Parathyroid adenoma (tissue), 2 donors: ENCODE data around the gene CNIH1.
A peak's percentile ranks its signal among the peaks of the same experiment; 100 is the strongest.

Experiments used
- H2AFZ ChIP-seq: fragments of 300-600 bp; sonication (generic); one replicate; pipeline ENCODE4 v1.7.0; 2017; ENCODE audit warnings: antibody characterized with exemption, mild to moderate bottlenecking
- H3K27ac ChIP-seq: fragments of 300-600 bp; sonication (generic); one replicate; pipeline ENCODE4 v1.7.0; 2017
- H3K27me3 ChIP-seq: fragments of 300-600 bp; sonication (generic); one replicate; pipeline ENCODE4 v1.7.0; 2017; ENCODE audit warnings: low read length; ENCODE audit not compliant: control insufficient read depth, insufficient read depth
- H3K36me3 ChIP-seq: fragments of 300-600 bp; sonication (generic); one replicate; pipeline ENCODE4 v1.7.0; 2017; ENCODE audit warnings: low read length; ENCODE audit not compliant: control insufficient read depth, insufficient read depth
- H3K4me1 ChIP-seq: fragments of 300-600 bp; sonication (generic); one replicate; pipeline ENCODE4 v1.7.0; 2017; ENCODE audit warnings: control low read depth
- H3K4me2 ChIP-seq: fragments of 300-600 bp; sonication (generic); one replicate; pipeline ENCODE4 v1.7.0; 2017; ENCODE audit warnings: low read length
- H3K4me3 ChIP-seq: fragments of 300-600 bp; sonication (generic); one replicate; pipeline ENCODE4 v1.7.0; 2017; ENCODE audit warnings: low read depth, low read length
- H3K79me2 ChIP-seq: fragments of 300-600 bp; sonication (generic); one replicate; pipeline ENCODE4 v1.7.0; 2017; ENCODE audit warnings: control low read depth
- H3K9ac ChIP-seq: fragments of 300-600 bp; sonication (generic); one replicate; pipeline ENCODE4 v1.7.0; 2017; ENCODE audit warnings: mild to moderate bottlenecking
- H3K9me3 ChIP-seq: fragments of 300-600 bp; sonication (generic); one replicate; pipeline ENCODE4 v1.7.0; 2017; ENCODE audit warnings: low read length; ENCODE audit not compliant: control insufficient read depth
- TF ChIP-seq, protein P1 (sequence below): fragments of 300-600 bp; sonication (generic); IDR thresholded peaks from one replicate; pipeline ENCODE4 v1.7.0; 2017; ENCODE audit warnings: antibody characterized with exemption, mild to moderate bottlenecking
- donor health status: primary hyperparathyroidism.

The CNIH1 gene

DNA sequence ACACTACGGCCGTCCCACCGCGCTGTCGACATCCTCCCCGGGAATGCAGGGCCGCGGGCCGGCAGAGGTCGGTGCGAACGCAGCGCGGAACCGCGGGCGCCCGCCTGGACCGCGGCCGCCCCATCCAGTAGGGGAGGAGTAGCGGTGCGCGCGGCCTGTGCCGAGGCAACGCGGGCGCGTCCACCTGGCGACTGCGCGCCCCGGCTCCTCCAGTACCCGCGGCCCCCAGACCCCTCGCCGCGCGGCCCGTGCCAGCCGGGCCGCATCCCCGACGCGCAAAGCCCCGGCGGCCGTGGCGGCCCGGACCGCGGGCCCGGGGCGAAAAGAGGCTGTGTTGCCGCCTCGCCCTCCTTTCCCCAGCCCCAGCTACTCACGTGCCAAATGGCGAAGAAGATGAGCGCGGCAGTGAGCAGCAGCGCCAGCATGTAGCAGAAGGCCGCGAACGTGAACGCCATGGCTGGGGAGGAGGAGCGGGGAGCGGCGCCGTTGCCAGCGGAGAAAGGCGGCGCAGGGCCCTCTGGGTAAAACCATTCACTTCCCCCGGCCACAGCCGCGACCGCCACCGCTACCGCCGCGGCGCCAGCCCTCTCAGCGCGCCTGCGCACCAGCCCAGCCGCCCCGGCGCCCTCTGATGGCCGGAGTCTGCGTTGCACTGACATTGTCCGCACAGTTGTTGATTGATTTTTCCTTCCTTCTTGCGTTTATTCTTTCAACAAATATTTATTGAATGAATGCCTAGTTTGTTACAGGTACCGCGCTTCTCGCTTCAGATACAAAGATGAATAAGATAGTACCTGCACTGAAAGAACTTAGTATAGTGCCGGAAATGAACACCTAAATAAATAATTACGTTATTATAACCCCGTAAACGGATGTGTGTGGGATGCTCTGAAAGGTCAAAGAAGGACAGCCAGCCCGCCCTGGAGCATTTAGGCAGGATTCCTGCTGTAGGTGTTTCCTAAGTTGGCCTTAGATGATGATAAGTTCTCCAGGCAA is at the start of gene CNIH1:
Gene CNIH1 (minus strand): TSS at position 502 of the 996 bp plus-strand sequence. CDS start 47 bp downstream, at position 455.
- H3K79me2 ChIP-seq, result peaks cover 32% of the 10 kb centered on the region
- H3K4me3 ChIP-seq, result peak within 1 kb of the TSS; percentile 66
- H3K9me3 ChIP-seq, result no peaks in the 10 kb centered on the region
- TF ChIP-seq, protein P1, sequence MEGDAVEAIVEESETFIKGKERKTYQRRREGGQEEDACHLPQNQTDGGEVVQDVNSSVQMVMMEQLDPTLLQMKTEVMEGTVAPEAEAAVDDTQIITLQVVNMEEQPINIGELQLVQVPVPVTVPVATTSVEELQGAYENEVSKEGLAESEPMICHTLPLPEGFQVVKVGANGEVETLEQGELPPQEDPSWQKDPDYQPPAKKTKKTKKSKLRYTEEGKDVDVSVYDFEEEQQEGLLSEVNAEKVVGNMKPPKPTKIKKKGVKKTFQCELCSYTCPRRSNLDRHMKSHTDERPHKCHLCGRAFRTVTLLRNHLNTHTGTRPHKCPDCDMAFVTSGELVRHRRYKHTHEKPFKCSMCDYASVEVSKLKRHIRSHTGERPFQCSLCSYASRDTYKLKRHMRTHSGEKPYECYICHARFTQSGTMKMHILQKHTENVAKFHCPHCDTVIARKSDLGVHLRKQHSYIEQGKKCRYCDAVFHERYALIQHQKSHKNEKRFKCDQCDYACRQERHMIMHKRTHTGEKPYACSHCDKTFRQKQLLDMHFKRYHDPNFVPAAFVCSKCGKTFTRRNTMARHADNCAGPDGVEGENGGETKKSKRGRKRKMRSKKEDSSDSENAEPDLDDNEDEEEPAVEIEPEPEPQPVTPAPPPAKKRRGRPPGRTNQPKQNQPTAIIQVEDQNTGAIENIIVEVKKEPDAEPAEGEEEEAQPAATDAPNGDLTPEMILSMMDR, result peak; percentile 98
- peak within 1 kb of the TSS; percentile 63 for H3K4me2 ChIP-seq
- peaks cover 8% of the 10 kb centered on the region for H3K4me1 ChIP-seq
- no peaks in the 10 kb centered on the region for H3K36me3 ChIP-seq
- peak within 1 kb of the TSS; percentile 90 for H2AFZ ChIP-seq
- peak within 1 kb of the TSS; percentile 77 for H3K27ac ChIP-seq
- no peak within 1 kb of the TSS for H3K9ac ChIP-seq
- no peaks in the 10 kb centered on the region for H3K27me3 ChIP-seq

DNA sequence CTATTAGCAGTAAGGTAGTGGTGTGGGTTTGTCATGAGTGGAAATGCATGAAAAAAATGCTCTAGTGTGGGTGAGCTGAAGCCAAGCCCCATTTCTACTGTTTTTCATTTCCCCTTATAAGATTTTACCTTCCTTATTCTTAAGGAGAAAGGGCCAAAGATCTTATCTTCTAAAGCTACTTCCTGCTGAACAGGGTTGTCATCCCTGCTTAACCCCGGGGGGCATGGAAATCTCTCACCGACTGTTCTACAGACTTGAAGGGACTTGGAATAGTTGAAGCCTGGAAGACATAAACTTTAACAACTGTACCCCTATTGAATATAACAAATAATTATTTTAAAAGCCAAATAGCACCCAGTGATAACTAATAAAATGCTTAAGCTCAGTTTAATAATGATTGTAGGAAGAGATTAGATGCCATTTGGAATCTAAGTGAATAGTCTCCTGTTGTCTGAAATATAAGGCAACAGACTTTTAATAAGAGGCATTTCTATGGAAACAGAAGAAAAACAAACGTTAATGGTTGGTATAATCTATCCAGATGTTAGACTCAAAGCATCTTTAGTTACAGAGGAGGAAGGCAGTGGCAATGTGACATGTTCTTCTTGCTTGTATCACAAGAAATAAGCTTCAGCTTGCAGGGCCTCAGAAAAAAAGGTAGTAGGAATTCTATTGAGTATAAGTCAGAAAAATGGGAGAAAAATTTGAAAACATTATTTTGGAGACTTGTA is 49.4 kb upstream of the CNIH1 start:
- H3K36me3 ChIP-seq, result no peaks in the 10 kb centered on the region
- peak overlapping the region; percentile 55 for H2AFZ ChIP-seq
- H3K4me2 ChIP-seq, result no peak overlapping the region
- H3K9me3 ChIP-seq, result no peaks in the 10 kb centered on the region
- peaks cover 9% of the 10 kb centered on the region for H3K4me1 ChIP-seq
- H3K27ac ChIP-seq, result no peak overlapping the region
- TF ChIP-seq, protein P1, result no peak
- no peaks in the 10 kb centered on the region for H3K27me3 ChIP-seq
- no peak overlapping the region for H3K4me3 ChIP-seq
- H3K9ac ChIP-seq, result no peak overlapping the region
- H3K79me2 ChIP-seq, result peaks cover 22% of the 10 kb centered on the region

DNA sequence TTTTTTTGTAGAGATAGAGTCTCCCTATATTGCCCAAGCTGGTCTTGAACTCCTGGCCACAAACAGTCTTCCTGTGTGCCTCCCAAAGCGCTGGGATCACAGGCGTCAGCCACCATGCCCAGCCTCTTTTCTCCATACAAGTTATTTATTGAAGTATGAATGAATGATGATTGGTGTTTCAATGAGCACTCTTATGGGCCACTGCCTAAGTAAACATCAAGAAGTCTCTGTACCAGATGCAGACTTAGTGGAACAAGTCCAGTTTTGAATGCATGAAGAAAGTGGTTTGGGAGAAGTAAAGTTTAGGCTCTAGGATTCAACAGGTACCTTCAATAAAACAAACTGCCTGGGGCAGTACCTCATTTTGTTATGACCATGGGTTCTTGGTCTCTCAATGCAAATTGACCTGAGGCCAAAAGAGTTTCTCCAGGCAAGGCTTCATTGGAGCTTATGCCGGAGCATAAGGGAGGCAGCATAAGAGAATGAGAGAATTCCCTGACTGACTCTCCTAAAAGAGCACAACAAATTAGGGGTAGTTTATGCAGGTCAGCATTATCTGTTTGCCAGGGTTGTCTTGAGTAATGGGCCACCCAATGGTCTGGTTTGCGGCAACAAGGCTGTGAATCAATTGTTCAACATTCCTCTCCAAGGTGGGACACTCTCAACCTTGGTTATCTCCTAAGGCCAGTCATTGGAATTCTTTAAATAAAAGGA is 48.7 kb upstream of the CNIH1 start:
- TF ChIP-seq, protein P1, result no peak
- Histone ChIP-seq H3K36me3 (no peaks in the 10 kb centered on the region), H3K4me3 (peak overlapping the region; percentile 84), H3K4me2 (peak overlapping the region; percentile 76), H3K9ac (no peak overlapping the region), H3K27me3 (no peaks in the 10 kb centered on the region), H3K27ac (no peak overlapping the region), H2AFZ (peak overlapping the region; percentile 77), H3K79me2 (peaks cover 22% of the 10 kb centered on the region), H3K4me1 (peaks cover 9% of the 10 kb centered on the region), H3K9me3 (no peaks in the 10 kb centered on the region)

DNA sequence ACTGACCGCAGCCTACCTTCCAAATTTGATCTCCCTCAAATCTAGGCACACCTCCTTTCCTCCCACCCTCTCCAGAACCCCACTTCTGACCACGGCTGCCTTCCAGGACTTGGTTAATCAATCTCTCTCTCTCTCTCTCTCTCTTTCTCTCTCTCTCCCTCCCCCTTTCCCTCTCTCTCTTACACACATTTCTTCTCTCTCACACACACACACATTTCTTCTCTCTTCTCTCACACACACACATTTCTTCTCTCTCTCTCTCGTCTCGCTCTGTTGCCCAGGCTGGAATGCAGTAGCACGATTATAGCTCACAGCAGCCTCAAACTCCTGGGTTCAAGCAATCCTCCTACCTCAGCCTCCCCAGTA is 48.1 kb upstream of the CNIH1 start:
- peaks cover 22% of the 10 kb centered on the region for H3K79me2 ChIP-seq
- peak overlapping the region; percentile 84 for H3K4me3 ChIP-seq
- no peaks in the 10 kb centered on the region for H3K9me3 ChIP-seq
- H2AFZ ChIP-seq, result peak overlapping the region; percentile 77
- peak overlapping the region; percentile 76 for H3K4me2 ChIP-seq
- peak overlapping the region; percentile 57 for H3K27ac ChIP-seq
- H3K4me1 ChIP-seq, result peaks cover 9% of the 10 kb centered on the region
- TF ChIP-seq, protein P1, result no peak
- H3K36me3 ChIP-seq, result no peaks in the 10 kb centered on the region
- H3K27me3 ChIP-seq, result no peaks in the 10 kb centered on the region
- H3K9ac ChIP-seq, result no peak overlapping the region
